H1 (cell line): ENCODE results near the gene TMEM151B. TPM values are rescaled to one million over a fixed set of nuclear protein-coding genes. Genes with fewer than 3 reads are reported as not detected.
A peak's percentile ranks its signal among the peaks of the same experiment; 100 is the strongest.

ENCODE experiments used
- CTCF ChIA-PET: fragments of 300-600 bp; sonication (Branson Sonifier 250); formaldehyde crosslinking; loops from one replicate; lab custom pipeline; 2021; ENCODE audit not compliant: partially characterized antibody; lab: Charles Lee
- POLR2A ChIA-PET: fragments of 300-600 bp; sonication (Branson Sonifier 250); formaldehyde crosslinking; loops from one replicate; lab custom pipeline; 2021; ENCODE audit warnings: inconsistent platforms; ENCODE audit not compliant: partially characterized antibody; lab: Charles Lee
- DNase-seq, 2 experiments: peaks; one replicate each; pipeline versions ENCODE4 v3.0.0 to v3.0.0-alpha.2; 2010 to 2022; ENCODE audit warnings: low spot score in 2 of 2, low read depth in 1 of 2, mixed read lengths in 1 of 2
- FAIRE-seq: peaks from 2 replicates; lab custom pipeline; 2011; peaks lifted over from hg19 to GRCh38; lab: Jason Lieb, UNC
- H2AFZ ChIP-seq: 2 replicates; pipeline ENCODE4 v1.8.1; 2012; ENCODE audit warnings: low read length, inconsistent platforms
- H2AK5ac ChIP-seq: 2 replicates; pipeline ENCODE4 v1.6.1; 2013; ENCODE audit warnings: low read depth, low read length
- H2BK120ac ChIP-seq: replicated peaks from 2 replicates; pipeline ENCODE3; 2013; ENCODE audit warnings: low read depth, low read length, inconsistent platforms
- H2BK12ac ChIP-seq: 2 replicates; pipeline ENCODE4 v1.6.1; 2013; ENCODE audit warnings: low read depth, low read length
- H2BK15ac ChIP-seq: 2 replicates; pipeline ENCODE4 v1.6.1; 2013; ENCODE audit warnings: low read length
- H2BK20ac ChIP-seq: 2 replicates; pipeline ENCODE4 v1.6.1; 2013; ENCODE audit warnings: low read length
- H2BK5ac ChIP-seq: 2 replicates; pipeline ENCODE4 v1.6.1; 2013; ENCODE audit warnings: low read depth, low read length
- H3K14ac ChIP-seq: 2 replicates; pipeline ENCODE4 v1.6.1; 2013; ENCODE audit warnings: inconsistent platforms; ENCODE audit not compliant: insufficient read length
- H3K18ac ChIP-seq: 2 replicates; pipeline ENCODE4 v1.6.1; 2013; ENCODE audit warnings: low read length; ENCODE audit errors: extremely low read depth
- H3K23ac ChIP-seq: 2 replicates; pipeline ENCODE4 v1.6.1; 2013; ENCODE audit warnings: inconsistent platforms; ENCODE audit not compliant: insufficient read length
- H3K23me2 ChIP-seq: 2 replicates; pipeline ENCODE4 v1.6.1; 2013; ENCODE audit warnings: low read depth, low read length
- H3K27ac ChIP-seq: 2 replicates; pipeline ENCODE4 v1.6.1; 2011; ENCODE audit warnings: low read depth, low read length, inconsistent platforms
- H3K27me3 ChIP-seq, 4 experiments: replicated peaks in 1 of 4; 1 replicate in 1 of 4; 2 replicates in 3 of 4; pipeline versions ENCODE4 v1.6.1 to v1.8.1; 2011 to 2013; ENCODE audit warnings: low read length in 3 of 4, mild to moderate bottlenecking in 3 of 4, inconsistent platforms in 2 of 4, mixed read lengths in 2 of 4, moderate library complexity in 1 of 4; ENCODE audit not compliant: control insufficient read depth in 3 of 4, insufficient read depth in 3 of 4; ENCODE audit errors: extremely low read depth in 1 of 4
- H3K36me3 ChIP-seq, 4 experiments: 2 replicates each; pipeline versions ENCODE4 v1.6.1 to v1.8.1; 2011 to 2013; ENCODE audit warnings: mild to moderate bottlenecking in 4 of 4, low read length in 3 of 4, moderate library complexity in 2 of 4, control low read depth in 1 of 4, inconsistent platforms in 1 of 4; ENCODE audit not compliant: insufficient read depth in 4 of 4, control insufficient read depth in 2 of 4
- H3K4ac ChIP-seq: replicated peaks from 2 replicates; pipeline ENCODE3; 2013; ENCODE audit warnings: low read length, low read depth, mixed read lengths, inconsistent platforms; ENCODE audit not compliant: insufficient read length
- H3K4me1 ChIP-seq, 4 experiments: replicated peaks in 1 of 4; 1 replicate in 1 of 4; 2 replicates in 3 of 4; pipeline versions ENCODE4 v1.6.1 to v1.8.1; 2011 to 2013; ENCODE audit warnings: low read length in 3 of 4, inconsistent platforms in 2 of 4, mixed read lengths in 1 of 4; ENCODE audit not compliant: insufficient read depth in 4 of 4, control insufficient read depth in 3 of 4
- H3K4me2 ChIP-seq, 2 experiments: 2 replicates each; pipeline versions ENCODE4 v1.6.1 to v1.8.1; 2011 to 2013; ENCODE audit warnings: low read depth in 2 of 2, low read length in 2 of 2, control low read depth in 1 of 2, inconsistent platforms in 1 of 2, mild to moderate bottlenecking in 1 of 2; ENCODE audit not compliant: insufficient read depth in 1 of 2
- H3K4me3 ChIP-seq, 4 experiments: fragments of 200-600, 300-600 bp in 1 of 4; sonication (generic), shearing (Covaris generic), sonication (Bioruptor Twin) in 1 of 4; 2 replicates each; pipeline versions ENCODE4 v1.5.1 to v1.8.1; 2011 to 2016; ENCODE audit warnings: low read length in 4 of 4, low read depth in 3 of 4, control low read depth in 2 of 4, inconsistent platforms in 2 of 4, mild to moderate bottlenecking in 2 of 4, mixed read lengths in 1 of 4, moderate library complexity in 1 of 4; ENCODE audit not compliant: insufficient read depth in 2 of 4; ENCODE audit errors: extremely low read depth in 1 of 4
- H3K56ac ChIP-seq: replicated peaks from 2 replicates; pipeline ENCODE3; 2013; ENCODE audit warnings: low read depth, mild to moderate bottlenecking, mixed read lengths, low read length, inconsistent platforms; ENCODE audit not compliant: insufficient read length
- H3K79me1 ChIP-seq: 2 replicates; pipeline ENCODE4 v1.6.1; 2013; ENCODE audit warnings: low read depth, low read length, control low read depth
- H3K79me2 ChIP-seq, 2 experiments: 2 replicates each; pipeline versions ENCODE4 v1.6.1 to v1.8.1; 2012 to 2013; ENCODE audit warnings: low read length in 2 of 2, mild to moderate bottlenecking in 2 of 2, inconsistent platforms in 1 of 2; ENCODE audit not compliant: insufficient read depth in 2 of 2, control insufficient read depth in 1 of 2
- H3K9ac ChIP-seq, 4 experiments: replicated peaks in 1 of 4; 1 replicate in 1 of 4; 2 replicates in 3 of 4; pipeline versions ENCODE4 v1.6.1 to v1.8.1; 2011 to 2013; ENCODE audit warnings: low read depth in 3 of 4, low read length in 3 of 4, control low read depth in 2 of 4, mild to moderate bottlenecking in 2 of 4, moderate library complexity in 2 of 4, inconsistent platforms in 1 of 4; ENCODE audit errors: extremely low read depth in 1 of 4
- H3K9me3 ChIP-seq, 2 experiments: 2 replicates each; pipeline versions ENCODE4 v1.6.1 to v1.8.1; 2012 to 2013; ENCODE audit warnings: mild to moderate bottlenecking in 2 of 2, moderate library complexity in 2 of 2, control low read depth in 1 of 2, inconsistent platforms in 1 of 2, low read depth in 1 of 2, low read length in 1 of 2, mixed read lengths in 1 of 2; ENCODE audit not compliant: insufficient read depth in 2 of 2
- H4K20me1 ChIP-seq, 2 experiments: replicated peaks in 1 of 2; 2 replicates each; pipeline versions ENCODE3 to v1.8.1; 2011 to 2013; ENCODE audit warnings: inconsistent platforms in 2 of 2, low read length in 2 of 2, mild to moderate bottlenecking in 1 of 2; ENCODE audit not compliant: insufficient read depth in 2 of 2, control insufficient read depth in 1 of 2
- H4K5ac ChIP-seq: 2 replicates; pipeline ENCODE4 v1.6.1; 2013; ENCODE audit warnings: low read length, low read depth, mixed read lengths, inconsistent platforms; ENCODE audit not compliant: insufficient read length
- H4K8ac ChIP-seq: 2 replicates; pipeline ENCODE4 v1.8.0; 2013; ENCODE audit warnings: mild to moderate bottlenecking, moderate library complexity, low read length, inconsistent platforms; ENCODE audit not compliant: insufficient read depth; ENCODE audit errors: extremely low read depth
- H4K91ac ChIP-seq: replicated peaks from 2 replicates; pipeline ENCODE3; 2013; ENCODE audit warnings: low read length, mixed read lengths, inconsistent platforms; ENCODE audit not compliant: insufficient read length
- ATF2 ChIP-seq: IDR thresholded peaks from 2 replicates; pipeline ENCODE4 v1.6.1; 2012; ENCODE audit warnings: low read length, inconsistent platforms
- POLR2A ChIP-seq, 2 experiments: IDR thresholded peaks; 1 replicate in 1 of 2; 2 replicates in 1 of 2; pipeline ENCODE4 v1.6.1; 2011; ENCODE audit warnings: low read depth in 2 of 2, low read length in 2 of 2, mild to moderate bottlenecking in 2 of 2; ENCODE audit errors: control extremely low read depth in 1 of 2
- WGBS, 2 experiments: shearing (Covaris generic) in 1 of 2; methylation state at CpG; one replicate each; pipeline versions ENCODE4 v1.1.6 to v1.1.7; 2013 to 2015; ENCODE audit warnings: low lambda C conversion rate in 2 of 2, mixed read lengths in 2 of 2, inconsistent platforms in 1 of 2, low coverage in 1 of 2, missing lambda C conversion rate in 1 of 2; ENCODE audit not compliant: insufficient replicate concordance in 2 of 2, insufficient coverage in 1 of 2, insufficient read length in 1 of 2; ENCODE audit errors: extremely low coverage in 1 of 2, missing lambda C conversion rate in 1 of 2; 5-methylcytosine and 5-hydroxymethylcytosine counted together
- polyA plus RNA-seq, 7 experiments: library from polyadenylated mRNA; depleted of rRNA in 3 of 7; stranded (reverse) in 5 of 7; unstranded in 2 of 7; fragments of >200 nt in 5 of 7; fragments of 200-250 nt in 2 of 7; gene quantifications; 1 replicate in 5 of 7; 2 replicates in 1 of 7; 4 replicates in 1 of 7; pipeline versions ENCODE4 v1.2.1 to v1.2.3, GENCODE V29; 2011 to 2013; ENCODE audit warnings: missing spikeins in 2 of 7, mixed read lengths in 2 of 7
- total RNA-seq: library from RNA; stranded (reverse); fragmentation: NEBNext Ultra II Directional; extraction: Animal tissue kit (Norgen Biotek cat#: 25700); gene quantifications from 2 replicates; pipeline ENCODE4 v1.2.1, GENCODE V29; 2021

TMEM151B gene
- total and polyA plus RNA-seq, 2 of the 8 experiments (the other 6 are each of a cell fraction or from before 2014, with no cell fraction given): 8.0 to 15.5 TPM

DNA sequence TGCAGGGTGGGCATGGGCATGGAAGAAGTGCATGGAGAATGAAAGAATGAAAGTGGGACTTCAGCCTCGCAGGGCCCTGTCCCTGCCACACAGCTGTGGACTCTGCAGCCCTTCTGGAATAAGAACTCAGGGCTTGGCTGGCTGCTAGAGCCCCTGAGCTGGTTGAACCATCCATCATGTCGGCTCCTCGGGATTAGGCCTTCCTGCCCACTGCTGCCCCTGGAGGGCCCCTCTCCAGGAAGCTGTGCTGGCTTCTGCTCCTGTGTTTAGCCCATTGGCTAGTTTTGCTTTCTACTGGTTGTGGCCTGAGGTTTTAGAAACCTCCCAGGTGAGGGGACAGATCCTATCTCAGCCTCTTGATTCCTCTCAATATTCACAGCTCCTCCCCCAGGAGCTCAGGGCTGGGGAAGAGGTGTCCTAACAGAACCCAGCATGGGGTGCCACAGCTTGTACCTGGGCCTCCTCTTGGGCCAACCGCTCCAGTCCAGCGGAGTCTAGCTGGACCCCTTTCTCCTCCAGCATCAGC lies 35.0 kb downstream of the TMEM151B start:
- H2BK12ac ChIP-seq: peak overlapping the region; percentile 50; the same call in 1 of the 2 replicates
- H3K27ac ChIP-seq: peak overlapping the region; percentile 37; the same call in 1 of the 2 replicates
- H2BK5ac ChIP-seq: 0 out of 2 replicates have a peak overlapping the region, but pooled peaks have one; percentile 10
- H4K5ac ChIP-seq: no peak overlapping the region
- FAIRE-seq: no peak
- no peak overlapping the region for H3K4me2 ChIP-seq
- TF ChIP-seq POLR2A (IDR thresholded peaks at IDR 0.05; ENCODE audit: control extremely low read depth in 1 of 2, low read depth in 2 of 2, low read length in 2 of 2): 0 out of 3 replicates have a peak, but pooled peaks of 1 of the 2 experiments have one; percentile 10
- no peak for TF ChIP-seq ATF2
- no peaks in the 10 kb centered on the region for H3K79me2 ChIP-seq
- H2BK120ac ChIP-seq: no peak overlapping the region
- no peak overlapping the region for H4K91ac ChIP-seq
- H3K14ac ChIP-seq: no peak overlapping the region
- 93% methylated on average over 4 of the region's 5 CpGs; no CpG with 5 or more reads in 1 of the 2 experiments for WGBS, 2 experiments
- ChIA-PET POLR2A (interaction anchor here (0.6 to 6.9 kb wide), 15 partner anchors 7 to 58 kb away, joined by 3 to 81 read pairs (median 6); partner anchors contain the start of genes AARS2, HSP90AB1 and SLC35B2), CTCF (interaction anchor here (0.5 to 13.9 kb wide), 26 partner anchors 3 to 226 kb away, joined by 3 to 330 read pairs (median 6); partner anchors contain the start of genes AARS2, HSP90AB1, NFKBIE and SLC35B2)
- H2BK15ac ChIP-seq: no peak overlapping the region
- H2BK20ac ChIP-seq: no peak overlapping the region
- no peaks in the 10 kb centered on the region for H3K27me3 ChIP-seq
- no peak overlapping the region for H3K18ac ChIP-seq
- H3K4me3 ChIP-seq: no peak overlapping the region
- no peak overlapping the region; the same call in 1 of the 2 replicates for H2AK5ac ChIP-seq
- no peak overlapping the region for H2AFZ ChIP-seq
- no peak overlapping the region for H4K8ac ChIP-seq
- peaks cover 0 to 4% (median 0%) of the 10 kb centered on the region in 4 experiments; a peak in 1 of 7 replicates for H3K4me1 ChIP-seq
- H3K9me3 ChIP-seq: no peaks in the 10 kb centered on the region
- H3K56ac ChIP-seq: no peak overlapping the region
- DNase-seq: no peak
- H4K20me1 ChIP-seq: peaks cover 2 to 4% of the 10 kb centered on the region in 2 experiments
- H3K79me1 ChIP-seq: no peaks in the 10 kb centered on the region
- peaks cover 29 to 77% (median 64%) of the 10 kb centered on the region in 4 experiments for H3K36me3 ChIP-seq
- H3K23me2 ChIP-seq: no peaks in the 10 kb centered on the region
- no peak overlapping the region for H3K23ac ChIP-seq
- no peak overlapping the region for H3K4ac ChIP-seq
- H3K9ac ChIP-seq: no peak overlapping the region
